GM18867 (cell line): Measurements from ENCODE around the gene SLITRK6.
"Not testable (repeated sequence)": the region's sequence is repeated elsewhere in the genome, so short reads cannot be mapped to it uniquely, and the experiment has no call there.

ENCODE experiments used
- ATAC-seq: cut with Tn5 transposase; IDR thresholded peaks from one replicate; pipeline ENCODE4 v1.9.1; 2021; ENCODE audit warnings: mild to moderate bottlenecking, moderate library complexity; ENCODE audit not compliant: unreplicated experiment

Gene SLITRK6, protein sequence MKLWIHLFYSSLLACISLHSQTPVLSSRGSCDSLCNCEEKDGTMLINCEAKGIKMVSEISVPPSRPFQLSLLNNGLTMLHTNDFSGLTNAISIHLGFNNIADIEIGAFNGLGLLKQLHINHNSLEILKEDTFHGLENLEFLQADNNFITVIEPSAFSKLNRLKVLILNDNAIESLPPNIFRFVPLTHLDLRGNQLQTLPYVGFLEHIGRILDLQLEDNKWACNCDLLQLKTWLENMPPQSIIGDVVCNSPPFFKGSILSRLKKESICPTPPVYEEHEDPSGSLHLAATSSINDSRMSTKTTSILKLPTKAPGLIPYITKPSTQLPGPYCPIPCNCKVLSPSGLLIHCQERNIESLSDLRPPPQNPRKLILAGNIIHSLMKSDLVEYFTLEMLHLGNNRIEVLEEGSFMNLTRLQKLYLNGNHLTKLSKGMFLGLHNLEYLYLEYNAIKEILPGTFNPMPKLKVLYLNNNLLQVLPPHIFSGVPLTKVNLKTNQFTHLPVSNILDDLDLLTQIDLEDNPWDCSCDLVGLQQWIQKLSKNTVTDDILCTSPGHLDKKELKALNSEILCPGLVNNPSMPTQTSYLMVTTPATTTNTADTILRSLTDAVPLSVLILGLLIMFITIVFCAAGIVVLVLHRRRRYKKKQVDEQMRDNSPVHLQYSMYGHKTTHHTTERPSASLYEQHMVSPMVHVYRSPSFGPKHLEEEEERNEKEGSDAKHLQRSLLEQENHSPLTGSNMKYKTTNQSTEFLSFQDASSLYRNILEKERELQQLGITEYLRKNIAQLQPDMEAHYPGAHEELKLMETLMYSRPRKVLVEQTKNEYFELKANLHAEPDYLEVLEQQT

DNA sequence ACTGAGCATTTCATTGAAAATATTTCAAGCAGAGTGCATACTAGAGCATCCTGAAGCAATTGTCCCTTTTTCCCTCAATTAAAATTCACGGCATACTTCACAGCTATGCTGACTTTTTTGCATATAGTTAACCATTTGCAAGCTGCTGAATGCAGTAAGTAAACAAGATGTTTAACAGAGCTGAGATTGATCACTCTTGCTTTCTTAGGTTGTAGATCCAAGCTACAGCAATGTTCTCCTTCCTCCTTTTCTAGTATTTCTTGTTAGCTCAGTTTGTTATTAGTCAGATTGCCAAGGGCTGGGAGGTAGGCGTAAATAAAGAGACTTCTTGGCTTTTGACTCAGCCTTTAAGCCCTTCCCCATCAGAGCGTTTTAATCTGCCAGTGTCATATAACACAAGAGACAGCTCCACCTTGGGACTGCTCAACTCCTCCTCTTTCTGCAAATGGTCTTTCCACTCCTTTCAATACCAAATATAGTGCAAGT lies at the start of gene SLITRK6:
TSS of gene SLITRK6 (minus strand) at position 323 of the 486 bp plus-strand sequence. CDS start 2,911 bp downstream, outside the sequence.
- ATAC-seq, result no peak

DNA sequence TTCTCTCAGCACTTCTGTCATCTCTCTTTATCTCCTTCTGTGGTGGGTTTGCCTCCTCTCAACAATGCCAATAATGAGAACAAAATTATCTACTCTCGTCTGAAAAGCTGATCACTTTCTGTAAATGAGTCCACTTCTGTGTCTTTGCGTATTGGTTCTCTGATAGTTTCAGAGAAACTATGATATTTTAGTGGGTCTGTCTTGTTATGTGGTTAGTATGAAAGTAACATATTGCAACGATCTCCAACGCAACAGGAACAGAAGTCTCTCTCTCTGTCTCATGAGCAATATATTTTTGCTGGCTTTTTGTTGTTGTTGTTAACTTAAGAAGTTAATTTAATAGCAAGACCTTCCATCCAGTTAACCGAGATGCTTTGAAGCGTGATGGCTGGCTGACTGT lies 47.8 kb upstream of the SLITRK6 start:
- ATAC-seq, result no peak

DNA sequence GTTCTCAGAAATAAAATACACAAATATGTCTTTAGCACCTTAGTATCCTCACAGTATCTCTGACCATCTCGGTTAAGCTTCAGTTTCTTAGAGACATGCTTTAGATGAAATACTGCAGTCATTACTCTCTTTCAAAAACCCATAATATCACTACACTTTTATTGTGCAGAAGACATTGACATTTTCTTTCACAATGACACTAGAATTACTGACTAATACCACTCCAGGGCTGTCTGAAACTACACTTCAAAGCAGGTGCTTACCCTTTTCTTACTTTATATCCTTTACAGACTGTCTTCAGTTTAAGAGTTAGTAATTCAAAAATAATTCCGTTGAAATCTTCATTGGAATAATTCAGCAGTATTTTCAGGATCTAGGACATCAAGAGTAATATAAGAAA lies 42.2 kb upstream of the SLITRK6 start:
- no peak for ATAC-seq

DNA sequence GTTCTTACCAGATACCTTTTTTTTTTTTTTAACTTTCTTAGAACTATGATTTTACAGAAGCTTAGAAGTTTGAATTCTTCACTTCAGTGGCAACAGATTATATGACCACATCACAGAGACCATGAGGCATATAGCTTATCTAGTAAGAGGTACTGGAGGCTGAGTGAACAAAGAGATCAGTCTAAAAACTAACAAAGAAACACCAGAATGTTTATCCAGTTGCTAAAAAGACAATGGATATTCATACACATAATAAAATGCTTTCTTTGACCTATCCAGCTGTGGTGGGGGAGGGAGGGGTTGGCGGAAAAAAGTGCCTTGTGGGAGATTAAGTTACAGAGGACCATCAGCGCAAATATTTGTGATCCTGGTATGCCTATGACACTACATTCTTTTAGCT lies 34.7 kb upstream of the SLITRK6 start:
- ATAC-seq, result no peak

DNA sequence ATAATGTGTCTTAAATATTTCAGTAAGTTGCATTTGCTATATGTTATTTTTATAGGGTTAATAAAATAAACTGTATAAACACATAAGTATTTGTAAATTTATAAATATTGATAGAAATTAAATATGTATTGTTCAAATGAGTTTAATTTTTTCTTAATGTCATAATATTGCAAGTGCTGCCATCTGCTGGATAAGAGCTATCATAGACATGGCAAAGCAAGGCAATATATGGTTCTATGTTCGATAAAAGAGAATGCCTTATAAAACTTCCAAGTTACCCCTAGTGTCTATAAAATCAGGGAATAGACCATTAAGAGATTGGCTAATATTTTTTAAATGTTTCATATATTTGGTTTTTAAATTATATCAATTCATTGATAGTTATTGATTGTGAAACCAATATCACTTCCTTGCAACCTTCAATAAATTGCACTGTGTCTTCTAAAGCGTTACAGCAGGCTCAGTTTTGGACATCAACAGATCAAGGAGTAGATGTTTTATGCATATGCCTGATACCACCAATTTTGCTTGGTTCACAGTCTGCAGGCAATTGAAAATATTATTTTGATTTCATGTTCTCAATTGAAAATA lies 29.0 kb upstream of the SLITRK6 start:
- no peak for ATAC-seq

DNA sequence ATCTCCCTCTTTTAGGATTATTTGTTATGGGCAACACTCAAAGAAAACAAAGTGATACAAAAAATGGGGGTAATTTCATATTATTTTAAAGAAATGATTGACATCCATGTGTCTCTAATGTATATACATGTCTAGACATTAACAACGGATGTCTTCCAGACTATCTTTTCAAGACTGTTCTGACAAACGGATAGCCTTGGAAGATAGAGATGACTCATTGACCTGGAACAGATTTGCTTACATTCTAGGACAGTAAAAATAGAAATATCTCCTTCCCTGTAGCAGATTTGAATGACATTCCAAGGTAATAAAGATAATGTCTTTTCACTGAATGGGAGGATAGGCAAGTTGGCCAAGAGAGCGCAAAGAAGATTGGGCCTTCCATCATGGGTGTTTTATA lies 26.2 kb upstream of the SLITRK6 start:
- ATAC-seq, result no peak

DNA sequence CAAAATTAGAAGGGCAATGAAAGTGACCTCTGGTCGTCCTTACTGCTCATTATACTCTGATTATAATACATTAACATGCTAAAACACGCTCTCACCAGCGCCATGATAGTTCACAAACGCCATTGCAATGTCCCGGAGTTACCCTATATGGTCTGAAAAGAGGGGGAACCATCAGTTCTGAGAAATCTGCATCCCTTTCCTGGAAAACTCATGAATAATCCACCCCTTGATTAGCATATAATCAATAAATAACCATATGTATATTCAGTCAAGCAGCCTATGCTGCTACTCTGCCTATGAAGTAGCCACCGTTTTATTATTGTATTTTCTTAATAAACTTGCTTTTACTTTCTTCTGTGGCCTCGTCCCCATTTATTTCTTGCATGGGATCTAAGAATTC lies 24.6 kb upstream of the SLITRK6 start:
- no peak for ATAC-seq

DNA sequence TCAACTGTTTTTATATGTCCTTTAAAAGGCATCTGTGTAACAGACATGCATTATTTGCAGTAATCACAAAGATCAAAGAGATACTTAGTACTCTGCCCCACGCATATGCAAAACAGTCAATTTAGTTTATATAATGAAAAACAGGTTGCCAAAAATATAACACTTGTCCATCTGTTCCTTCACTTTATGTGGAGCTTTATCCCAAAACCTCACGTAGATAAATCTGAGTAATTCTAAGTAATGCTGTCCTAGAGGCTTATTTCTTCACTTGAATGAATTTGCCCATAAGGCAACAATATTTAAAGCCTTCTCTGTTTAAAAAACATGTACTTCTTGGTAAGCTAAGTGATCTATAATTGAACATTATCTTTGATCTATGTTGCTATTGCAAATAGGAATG lies 20.3 kb upstream of the SLITRK6 start:
- ATAC-seq, result no peak

DNA sequence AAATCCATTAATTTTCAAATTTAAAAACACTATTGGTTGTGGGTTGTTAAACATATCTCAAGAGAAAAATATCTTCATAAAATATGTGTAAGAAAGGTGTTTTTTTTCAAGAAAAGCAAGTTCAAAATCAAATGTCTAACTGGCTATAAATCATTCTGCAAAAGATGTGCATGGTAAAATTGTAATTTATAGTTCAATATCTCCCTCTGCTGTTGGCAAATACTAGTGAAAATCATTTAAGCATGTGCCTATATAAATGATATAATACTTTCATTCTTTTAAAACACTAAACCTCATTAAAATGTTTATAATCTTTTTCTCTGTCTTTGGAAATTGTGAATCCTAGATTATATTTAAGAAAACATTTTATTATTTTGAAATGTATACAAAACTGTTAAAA lies 17.2 kb upstream of the SLITRK6 start:
- no peak for ATAC-seq

DNA sequence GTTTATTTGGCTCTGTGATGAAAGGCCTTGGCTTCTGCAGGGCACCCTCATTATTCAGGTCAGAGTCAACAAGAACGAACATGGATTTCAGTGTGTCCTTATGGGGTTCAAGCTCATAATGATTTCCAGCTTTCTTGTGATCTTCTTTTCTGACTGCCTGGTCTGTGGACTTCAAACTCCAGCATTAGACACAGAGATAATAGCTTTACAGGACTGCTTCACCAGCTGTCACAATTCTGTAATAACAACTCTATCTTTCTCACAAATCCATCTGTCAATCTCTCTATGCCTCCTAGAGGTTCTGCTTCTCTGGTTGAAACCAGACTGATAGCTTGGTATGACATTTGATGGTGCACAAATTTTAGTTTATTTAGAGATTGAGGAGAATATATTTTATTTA lies 13.1 kb upstream of the SLITRK6 start:
- ATAC-seq, result no peak

DNA sequence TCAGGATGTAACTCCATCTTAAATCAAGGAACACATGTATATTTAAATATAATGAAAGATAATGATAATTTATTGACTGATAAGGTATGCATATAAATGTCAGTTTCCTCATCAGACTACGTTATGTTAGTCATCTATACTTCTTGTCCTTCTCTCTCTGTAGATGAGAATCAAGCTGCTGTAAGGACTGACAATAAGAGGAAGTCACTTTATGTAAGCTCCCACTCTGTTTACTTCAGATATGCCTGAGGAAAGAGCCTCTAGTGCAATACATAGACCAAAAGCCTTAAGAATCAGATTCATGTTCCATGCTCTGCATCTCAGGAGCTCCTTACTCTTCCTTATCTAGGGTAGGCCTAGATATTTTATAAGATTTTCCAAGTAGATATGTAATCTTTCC lies 9.6 kb upstream of the SLITRK6 start:
- no peak for ATAC-seq

DNA sequence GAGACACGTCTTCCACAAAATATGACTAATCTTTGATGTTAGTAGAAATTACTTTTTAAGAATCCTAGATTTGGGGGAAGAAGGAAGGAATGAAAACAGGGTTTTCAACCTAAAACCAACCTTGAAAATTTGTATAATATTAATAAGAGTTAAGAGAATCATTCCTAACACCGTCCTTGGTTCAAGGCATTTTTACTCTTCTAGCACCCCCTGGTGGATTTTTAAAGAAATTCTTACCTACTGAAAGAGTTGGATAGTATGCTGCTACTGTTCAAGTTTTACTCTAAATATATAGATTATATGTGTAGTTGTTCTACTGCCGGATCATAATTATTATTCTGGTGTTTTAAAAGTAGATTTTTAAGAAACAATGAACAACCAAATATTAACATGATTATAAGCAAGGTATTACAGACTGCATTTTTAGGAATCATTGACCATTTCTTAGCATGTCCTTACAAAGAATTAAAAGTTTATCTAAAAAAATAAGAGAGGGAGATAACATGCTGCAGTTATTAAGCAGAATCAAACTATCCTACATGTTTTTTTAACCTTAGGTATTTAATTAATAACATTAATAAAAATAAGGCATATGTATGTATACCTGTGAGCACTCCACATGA lies 7.4 kb upstream of the SLITRK6 start:
- peak; percentile 82 for ATAC-seq

DNA sequence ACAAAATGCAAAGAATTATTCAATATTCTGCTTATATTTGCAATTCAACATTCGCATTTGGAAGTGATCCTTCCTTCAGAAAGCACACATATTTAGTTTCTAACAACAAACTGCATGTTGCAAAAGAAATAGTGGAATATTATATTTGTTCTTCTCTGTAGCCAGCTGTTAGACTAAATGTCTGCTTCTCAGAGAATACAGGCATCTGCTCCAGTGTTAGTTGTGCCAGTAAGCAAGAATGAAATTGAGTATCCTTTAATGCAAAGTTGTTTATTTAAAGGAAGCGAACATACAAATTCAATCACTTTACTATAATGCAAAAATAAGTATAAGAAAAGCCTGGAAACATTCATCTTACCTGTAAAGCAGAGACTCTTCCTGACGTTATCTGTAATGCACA lies 663 bp downstream of the SLITRK6 start:
- no peak for ATAC-seq

DNA sequence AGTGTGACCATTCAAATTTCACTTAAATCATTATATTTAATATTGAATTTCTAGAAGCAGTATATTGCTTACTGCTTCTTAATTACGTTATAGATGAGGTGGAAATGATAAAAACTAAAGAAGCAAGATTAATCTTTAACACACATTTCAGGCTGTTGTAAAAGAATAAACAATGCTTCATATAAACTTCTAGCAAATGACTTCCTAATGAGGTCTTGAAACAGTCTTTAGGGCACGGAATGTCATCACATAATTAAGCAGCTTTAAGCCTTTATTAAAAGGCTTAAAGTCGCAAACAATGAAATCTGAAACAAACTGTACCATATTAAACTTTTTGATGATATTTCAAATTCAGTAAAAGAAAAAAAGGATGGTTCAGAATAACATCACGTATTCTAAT lies 1.9 kb downstream of the SLITRK6 start:
- ATAC-seq, result no peak

DNA sequence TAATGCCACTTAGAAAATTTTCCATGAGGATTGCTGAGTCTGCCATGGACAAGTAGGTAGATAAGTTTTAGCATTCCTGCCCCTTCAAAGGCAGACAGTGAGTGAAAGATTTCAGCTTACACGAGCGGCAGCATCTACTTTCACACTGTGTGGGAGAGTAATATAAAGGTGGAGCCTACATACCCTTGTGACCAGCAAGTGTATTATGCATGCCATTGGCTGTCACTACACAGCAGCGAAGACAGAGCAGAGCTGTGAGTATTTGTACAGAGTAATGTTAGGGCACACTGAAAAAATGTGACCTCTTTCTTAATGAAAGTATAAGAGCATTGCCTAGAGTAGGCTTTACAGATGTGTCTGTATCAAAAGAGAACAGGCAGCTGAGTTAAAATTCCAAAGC lies 14.0 kb downstream of the SLITRK6 start:
- ATAC-seq, result no peak

DNA sequence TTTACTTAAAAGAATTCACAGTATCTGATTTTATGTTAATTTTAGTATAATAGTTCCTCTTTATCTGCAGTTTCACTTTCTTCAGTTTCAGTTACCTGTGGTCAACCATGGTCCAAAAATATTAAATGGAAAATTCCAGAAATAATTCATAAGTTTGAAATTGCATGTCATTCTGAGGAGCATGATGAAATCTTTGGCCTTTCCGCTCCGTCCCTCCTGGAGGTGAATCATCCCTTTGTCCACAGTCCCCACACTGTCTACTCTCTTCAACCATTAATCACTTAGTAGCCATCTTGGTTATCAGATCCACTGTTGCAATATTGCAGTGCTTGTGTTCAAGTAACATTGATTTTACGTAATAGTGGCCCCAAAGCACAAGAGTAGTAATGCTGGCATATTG lies 26.9 kb downstream of the SLITRK6 start:
- ATAC-seq, result no peak

DNA sequence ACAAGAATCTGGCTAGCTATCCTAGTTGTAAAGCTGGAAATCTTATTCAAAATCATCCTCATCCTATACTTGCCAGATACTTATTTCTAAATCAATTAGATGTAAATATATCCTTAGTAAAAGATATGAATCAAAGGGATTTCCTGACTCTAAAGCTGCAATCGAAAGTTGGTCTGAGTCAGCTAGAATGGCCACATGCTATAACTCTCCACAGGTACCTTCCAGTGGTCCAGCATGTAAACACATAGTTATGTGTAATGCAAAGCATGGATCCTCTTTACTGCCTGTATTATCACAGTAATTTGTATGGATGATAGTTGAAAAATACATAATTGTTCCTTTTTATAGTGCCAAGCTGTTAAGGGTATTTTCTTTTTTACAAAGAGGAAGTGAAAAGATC lies 27.4 kb downstream of the SLITRK6 start:
- ATAC-seq, result no peak

DNA sequence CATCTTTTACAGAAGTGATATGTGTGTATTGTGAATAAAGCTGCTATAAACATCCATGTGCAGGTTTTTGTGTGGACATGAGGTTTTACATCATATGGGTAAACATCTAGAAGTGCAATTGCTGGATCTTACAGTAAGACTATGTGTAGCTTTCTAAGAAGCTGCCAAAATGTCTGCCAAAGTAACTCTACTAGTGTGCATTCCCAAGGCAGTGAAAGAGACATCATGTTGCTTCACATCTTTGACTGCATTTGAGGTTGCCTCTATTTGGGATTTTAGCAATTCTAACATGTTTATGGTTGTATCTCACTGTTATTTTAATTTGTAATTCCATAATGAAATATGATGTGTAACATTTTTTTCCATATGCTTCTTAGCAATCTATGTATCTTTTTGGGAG lies 30.3 kb downstream of the SLITRK6 start:
- no peak for ATAC-seq

DNA sequence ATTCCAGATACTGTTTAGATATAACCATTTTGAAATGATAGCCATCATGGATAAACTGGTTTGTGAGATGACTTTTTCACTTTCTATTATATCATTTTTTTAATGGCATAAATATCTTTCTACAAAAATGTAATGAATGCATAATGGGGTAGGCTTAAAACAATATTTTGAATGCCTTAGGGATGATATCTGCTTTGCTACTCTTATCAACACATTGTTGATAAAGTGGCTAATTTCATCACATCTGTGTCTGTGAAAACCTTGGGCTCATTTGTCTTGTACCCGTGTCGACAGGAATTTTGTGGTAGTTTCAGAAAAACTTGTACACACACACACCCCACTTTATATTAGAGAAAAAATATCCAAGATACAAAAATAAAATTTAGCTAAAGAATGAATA lies 44.1 kb downstream of the SLITRK6 start:
- no peak for ATAC-seq

DNA sequence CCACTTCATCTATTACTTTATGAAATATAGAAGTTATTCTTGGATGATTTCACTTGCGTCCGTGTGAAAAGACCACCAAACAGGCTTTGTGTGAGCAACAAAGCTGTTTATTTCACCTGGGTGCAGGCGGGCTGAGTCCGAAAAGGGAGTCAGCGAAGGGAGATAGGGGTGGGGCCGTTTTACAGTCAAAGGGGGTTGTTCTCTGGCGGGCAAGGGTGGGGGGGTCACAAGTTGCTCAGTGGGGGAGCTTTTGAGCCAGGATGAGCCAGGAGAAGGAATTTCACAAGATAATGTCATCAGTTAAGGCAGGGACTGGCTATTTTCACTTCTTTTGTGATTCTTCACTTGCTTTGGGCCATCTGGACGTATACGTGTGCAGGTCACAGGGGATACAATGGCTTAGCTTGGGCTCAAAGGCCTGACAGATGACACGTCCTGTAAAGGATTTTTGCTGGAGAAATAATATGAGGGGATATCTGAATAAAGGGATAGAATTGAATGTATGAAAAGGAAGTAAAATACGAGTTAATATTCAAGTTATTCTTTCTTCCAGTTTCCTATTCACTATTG lies 55.9 kb downstream of the SLITRK6 start:
- ATAC-seq, result not testable (repeated sequence)
